Measurements from ENCODE around the gene INTS3.

Gene INTS3

DNA sequence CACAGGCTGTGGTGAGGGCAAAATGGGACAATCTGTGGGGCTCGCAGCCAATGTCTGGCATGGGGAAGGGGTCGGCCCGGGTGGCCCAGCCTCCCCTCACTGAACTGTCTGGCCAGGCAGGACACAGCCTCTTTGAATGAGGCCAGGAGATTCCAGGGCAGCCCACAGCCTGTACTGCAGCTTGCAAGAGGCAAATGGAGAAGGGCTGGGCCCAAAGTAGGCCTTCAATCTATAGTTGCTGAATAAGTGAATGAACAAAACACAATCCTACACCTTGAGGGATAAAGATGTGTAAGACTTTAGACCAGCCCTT, 70.6 kb downstream of the INTS3 start:
- DNase-seq: no peak

DNA sequence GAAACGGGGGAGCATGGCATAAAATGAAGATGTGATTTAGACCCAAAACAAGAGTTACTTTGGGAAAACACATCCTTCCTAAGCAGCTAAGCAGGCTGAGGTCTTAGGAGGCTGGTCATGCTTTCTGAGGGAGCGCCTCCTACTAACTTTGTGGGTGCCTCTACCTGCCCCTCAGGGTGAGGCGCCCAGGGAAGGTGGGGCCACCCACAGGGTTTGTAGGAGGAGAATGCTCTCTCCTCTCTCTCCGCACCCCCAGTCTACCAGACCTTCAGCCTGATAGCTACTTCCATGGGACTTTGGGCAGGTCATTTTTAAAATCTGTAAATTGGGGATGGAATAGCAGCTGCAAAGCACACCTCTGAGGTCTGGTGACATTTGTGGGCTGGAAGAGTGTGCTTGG, 71.2 kb downstream of the INTS3 start:
- no peak for DNase-seq

DNA sequence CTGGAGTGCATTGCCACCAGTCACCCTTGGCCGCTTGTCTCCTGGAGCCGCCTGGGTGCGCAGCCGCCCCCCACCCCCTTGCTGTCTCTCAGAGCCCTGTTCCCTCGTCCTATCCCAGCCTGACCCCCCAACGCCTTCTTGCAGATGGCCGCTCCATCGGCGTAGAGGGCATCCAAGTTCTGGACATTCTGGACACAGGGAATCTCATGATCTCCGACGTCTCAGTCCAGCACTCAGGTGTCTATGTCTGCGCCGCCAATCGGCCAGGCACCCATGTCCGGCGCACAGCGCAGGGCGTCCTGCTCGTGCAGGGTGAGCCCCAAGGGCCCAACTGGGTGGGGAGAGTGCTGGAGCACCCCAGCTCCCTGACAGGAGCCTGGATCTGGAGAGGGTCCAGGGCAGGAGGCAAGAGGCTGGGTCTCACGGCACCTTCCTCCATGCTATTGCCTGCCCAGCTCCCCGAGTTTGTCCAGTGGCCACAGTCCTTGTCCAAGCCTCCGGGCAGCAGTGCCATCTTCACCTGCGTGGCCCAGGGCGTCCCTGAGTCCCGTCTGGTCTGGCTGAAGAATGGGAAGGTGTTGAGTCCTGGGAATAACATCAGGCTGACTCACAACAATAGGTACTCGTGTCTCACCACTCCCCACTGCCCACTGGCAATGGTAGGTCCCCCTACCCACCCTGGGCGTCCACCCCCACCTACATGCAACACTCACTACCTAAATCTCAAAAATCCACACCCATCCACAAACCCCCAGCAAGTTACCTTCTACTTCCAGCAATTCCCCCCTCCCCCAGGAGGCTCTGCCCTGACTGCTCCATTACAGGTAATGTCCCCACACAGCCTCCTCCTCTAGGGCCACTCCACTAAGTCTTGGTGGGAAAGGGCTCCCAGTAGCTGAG, 72.0 kb downstream of the INTS3 start:
- DNase-seq: no peak

DNA sequence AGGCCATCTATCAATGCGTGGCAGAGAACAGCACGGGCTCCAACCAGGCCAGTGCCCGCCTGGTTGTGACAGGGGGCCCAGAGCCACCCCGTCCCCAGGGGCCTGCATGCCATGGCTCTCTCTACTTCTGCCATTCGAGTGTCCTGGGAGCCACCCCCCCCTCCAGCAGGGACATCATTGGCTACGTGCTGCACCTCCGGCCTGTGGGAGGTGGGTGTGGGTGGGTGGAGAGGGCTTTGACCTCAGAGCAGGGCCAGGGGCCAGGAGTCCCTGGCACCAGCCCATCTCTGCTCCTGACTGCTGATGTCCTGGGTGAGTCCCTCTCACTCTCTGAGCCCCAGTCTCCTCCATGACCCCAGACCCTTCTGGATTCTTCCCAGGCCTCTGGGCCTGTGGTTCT, 72.7 kb downstream of the INTS3 start:
- DNase-seq: no peak

DNA sequence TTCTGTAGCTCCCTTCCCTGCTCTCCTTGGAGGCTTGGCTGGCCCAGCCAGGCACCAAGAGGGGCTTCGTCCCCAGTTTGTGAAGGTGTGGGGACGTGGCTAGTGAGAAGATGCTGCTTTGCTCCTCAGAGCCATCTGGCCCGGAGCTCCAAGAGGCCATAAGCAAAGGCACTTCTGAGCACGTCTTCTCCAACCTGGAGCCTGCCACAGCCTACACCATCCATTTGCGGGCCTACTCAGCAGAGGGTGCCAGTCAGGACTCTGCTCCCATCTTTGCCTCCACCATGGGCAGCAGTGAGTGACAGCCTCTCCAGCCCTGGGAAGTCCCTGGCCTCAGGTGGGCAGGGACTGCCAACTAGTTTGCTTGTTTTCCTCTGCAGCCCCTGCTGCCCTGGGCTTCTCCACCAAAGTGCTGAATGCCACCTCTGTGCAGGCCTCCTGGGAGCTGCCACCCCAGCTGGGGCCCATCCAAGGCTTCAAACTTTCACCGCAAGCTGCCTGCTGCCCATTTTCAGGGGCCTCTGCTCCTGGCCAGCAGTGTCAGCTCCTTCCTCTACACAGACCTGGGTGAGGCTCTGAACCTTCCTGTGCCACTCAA, 73.3 kb downstream of the INTS3 start:
- DNase-seq: no peak

DNA sequence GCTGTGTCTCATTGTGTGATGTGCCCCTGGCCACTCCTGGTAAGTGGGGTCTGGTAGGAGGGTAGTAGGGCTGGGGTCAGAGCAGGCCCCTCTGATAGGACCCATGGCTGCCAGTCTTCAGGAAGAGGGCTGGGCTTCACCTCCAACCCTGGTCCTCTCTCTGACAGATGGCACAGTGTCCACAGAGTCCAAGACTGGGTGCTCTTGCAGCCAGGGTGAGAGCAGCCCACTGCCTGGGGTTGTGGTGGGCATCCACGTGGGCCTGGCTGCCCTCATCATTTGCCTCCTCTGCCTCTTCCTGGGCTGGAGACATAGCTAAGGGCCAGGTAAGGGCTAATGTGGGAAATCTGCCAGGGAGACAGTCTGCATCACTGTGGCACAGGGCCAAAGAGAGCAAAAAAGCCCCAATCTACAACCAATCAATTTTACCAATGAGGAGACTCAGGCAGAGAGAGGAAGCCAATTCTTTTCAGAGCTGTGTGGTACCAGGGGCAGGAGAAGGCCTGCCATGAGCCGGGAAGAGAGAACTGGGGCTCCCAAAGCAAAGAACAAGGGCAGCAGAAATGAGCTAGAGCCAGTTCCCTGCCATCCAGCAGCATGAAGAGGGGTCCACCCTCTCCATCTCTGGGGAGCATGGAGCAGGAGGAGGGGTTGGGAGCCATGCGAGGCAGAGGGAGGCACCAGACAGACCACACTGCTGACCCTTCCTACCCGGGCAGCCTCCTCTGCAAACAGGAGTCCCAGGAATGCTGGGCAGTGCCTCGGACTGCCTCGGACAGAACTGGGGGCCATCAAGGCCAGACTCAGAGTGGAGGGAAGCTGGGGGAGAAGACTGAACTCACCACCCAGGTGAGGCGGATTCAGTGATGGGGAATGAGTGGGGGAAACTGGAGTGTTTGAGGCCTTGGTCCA, 74.2 kb downstream of the INTS3 start:
- no peak for DNase-seq

DNA sequence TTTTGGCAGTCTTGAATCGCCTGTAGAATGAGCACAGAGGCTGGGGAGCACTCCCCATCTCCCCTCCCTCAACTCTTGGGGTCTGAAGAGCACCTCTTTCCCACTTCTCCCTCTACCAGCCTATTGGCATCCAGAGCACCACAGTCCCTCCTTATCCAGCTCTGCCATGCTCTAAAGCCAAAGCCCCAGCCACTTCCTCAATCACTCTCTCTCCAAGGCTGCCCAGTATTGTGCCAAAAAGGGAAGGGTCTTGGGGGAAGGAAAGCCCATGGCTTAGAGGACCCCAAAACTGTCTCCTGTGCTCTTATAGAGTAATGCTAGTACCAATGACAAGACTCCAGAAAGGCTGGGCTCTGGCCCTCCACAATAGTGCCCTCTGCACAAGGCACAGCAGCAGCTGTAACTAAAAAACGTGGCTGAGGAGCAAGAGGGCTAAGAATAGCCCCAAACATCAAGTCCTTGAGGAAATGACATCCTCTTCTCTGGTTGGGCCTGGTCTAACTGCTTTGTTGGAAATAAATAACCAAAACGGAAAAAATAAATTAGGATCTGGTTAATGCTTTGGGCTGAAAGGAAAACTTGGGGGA, 75.7 kb downstream of the INTS3 start:
- no peak for DNase-seq

DNA sequence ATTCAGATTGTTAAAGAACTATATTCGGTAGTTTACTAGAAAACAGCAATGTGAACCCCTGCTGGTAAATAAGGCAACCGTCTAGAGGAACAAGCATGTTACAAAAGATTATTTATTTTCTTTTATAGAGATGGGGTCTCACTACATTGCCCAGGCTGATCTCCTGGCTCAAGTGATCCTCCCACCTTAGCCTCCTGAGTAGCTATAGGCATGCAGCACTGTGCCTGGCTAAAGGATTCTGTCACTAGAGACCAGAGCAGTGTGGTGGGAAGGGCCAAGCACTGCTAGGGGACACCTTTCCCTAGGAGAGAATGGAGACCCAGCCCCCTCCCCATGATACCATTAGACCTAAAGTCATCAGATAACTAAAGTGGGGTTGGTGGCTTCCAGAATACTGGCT, 76.3 kb downstream of the INTS3 start:
- no peak for DNase-seq

DNA sequence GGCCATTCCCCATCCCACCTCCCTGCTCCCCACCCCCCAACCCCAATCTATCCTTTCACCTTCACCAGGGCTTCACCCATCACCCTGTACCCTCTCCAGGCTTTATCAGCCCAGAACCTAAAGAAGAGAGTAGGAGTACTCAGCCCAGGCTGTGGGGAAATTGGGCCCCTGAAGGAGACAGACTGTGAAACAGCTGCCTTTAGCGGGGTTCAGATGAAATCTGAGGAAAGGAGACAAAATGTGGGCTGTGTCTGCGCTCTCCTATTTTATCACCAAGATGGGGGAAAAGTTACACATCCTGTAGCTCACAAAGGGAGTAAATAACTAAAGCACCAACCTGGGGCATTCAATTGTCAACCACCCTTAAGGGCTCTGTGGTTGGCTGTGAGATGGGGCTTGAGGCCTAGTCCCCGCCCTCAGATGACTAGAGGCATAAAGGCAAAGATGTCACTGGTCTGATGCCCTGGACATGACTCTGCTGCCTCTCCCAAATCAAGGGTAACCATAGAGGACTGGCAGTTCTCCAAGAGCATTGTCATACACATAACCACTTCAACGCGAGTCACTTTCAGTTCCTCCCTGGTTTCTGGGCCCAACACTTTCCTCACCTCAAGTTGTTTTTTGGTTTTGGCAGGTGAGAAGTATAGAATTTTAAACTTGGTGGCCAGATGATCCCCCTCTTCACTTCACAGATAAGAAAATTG, 77.3 kb downstream of the INTS3 start:
- DNase-seq: peak; percentile 87

DNA sequence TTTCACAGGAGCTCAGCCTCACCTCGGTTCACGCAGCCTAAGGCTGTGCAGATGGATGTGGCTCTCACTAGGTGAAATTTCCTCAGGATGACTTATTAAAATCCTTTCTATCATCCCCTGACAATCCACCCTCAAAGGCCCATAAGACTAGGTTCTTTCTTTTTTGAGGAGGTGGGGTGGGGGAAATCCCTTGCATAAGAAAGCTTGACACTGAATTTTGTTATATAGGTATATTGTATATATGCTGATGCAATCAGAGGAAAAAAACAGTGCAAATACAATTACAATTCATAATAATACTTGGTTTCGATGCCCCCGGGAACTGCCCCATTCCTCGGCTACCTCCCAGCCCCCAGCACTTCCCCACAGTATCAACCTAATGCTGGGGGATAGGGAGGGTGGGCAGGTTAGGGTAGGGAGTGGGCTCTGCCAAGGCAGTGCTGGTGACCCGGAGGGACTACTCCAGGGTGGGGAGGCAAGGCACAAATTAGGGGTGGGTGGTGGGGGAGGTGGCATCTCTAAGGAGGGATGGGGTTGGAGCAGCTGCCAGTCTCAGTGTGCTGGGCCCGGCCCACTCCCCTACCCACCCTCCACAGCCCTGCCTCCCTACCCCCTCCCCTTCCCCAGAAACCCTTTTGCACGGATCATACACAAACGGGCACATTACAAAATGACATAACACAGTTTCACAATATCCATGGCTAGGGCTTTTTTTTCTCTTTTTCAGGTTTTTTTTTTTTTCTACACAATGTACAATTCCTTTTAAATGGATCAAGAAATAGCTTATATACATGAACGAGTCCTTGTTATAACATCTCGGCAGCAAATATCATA, 78.3 kb downstream of the INTS3 start:
- no peak for DNase-seq

DNA sequence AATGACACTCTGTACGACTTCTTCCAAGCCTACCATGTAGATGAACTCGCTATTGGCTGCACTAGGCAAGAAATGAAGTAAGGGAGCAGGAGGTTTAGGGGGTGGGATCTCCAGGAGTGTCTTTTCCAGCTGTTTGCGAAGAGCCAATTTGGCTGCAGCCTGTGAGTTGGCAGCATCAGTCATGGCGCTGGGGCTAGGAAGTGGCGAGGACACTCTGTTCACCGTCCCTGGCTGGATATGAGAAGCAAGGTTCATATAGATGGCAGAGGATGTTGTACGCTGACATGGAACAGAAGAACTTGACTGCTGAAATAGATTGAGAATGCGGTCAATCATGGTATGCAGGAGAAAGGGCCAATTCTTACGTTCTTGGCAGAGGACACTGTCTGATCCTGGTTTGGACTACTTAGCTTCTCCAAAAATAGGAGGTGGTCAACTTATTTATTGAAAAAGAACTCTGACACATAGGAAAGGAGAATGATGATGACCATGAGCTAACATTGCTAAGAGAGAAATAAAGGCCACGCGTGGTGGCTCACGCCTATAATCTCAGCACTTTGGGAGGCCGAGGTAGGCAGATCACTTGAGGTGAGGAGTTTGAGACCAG, 88.5 kb downstream of the INTS3 start:
- DNase-seq: no peak

DNA sequence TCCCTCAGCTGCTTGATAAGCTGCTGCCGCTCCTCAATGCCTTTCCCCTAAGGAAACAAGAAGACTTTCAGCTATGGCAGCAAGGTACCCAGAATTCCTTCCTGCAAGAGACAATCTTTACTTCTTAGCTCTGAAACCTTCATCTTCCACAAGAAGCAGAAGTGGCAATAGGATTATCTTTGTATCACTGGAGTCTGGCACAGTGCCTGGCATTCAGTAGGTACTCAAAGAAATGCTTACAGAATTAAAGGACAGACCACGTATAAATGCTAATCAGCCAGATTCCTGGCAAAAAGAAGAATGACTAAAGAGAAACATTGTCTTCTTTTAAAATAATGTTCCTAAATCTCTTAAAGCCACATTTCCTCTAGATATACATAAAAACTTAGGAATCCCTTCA, 91.0 kb downstream of the INTS3 start:
- no peak for DNase-seq

Data from CD4-positive, alpha-beta T cell treated with Interleukin-21 for 1 hour (primary cell).